Measurements from ENCODE around the gene ELMOD1.

Gene ELMOD1

DNA sequence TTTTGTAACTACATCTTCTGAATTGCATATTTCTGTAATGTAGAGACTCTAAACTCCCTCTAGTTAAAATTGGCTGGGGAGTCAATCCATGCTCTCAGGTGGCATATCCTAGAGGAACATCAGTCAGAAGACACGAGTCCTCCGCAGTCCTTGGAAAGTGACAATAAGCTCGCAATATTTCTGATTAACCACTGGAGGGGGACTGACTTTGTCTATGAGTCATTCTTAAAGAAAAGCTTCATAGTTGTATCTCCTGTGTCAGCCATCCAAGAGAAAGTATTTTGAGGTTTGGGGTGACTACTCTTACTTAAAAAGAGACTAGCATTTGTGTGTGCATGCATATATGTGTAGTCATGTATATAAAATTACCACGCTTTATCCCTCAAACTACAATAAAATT, 60.7 kb downstream of the ELMOD1 start:
- DNase-seq: peak; percentile 30

DNA sequence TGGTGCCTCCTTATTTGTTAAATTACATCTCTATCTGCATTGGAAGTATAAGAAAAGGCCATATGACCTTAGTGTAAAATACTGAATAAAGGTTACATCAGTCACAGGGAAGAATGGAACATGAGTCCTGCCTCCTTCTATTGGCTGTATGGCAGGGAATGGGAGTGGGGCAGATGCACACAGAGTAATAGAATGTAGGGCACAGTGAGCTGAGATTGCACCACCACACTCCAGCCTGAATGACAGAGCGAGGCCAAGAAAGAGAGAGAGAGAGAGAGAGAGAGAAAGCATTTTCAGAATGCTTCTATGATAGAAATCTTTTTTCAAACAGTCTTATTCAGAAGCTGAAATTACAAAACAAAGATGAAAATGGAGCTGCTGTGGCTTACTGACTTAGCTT, 62.1 kb downstream of the ELMOD1 start:
- DNase-seq: no peak

DNA sequence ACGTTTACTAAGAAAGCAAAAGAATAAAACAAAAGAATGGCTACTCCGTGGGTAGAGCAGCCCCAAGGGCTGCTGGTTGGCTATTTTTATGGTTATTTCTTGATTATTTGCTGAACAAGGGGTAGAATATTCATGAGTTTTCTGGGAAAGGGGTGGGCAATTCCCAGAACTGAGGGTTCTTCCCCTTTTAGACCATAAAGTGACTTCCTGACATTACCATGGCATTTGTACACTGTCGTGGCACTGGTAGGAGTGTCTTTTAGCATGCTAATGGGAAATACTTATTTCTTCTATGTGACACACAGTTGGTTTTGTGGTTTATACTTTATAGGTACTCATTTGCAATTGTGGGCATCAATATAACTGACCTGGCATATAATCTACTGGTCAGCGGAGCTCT, 64.7 kb downstream of the ELMOD1 start:
- DNase-seq: no peak

GRCh38 chr11:107659310-107659709, 68.4 kb downstream of the ELMOD1 start:
- no peak for DNase-seq

- no peak for DNase-seq
These were observed 69.1 kb downstream of the ELMOD1 start for GRCh38 chr11:107660066-107660465.

- DNase-seq: no peak
These were observed 70.7 kb downstream of the ELMOD1 start for GRCh38 chr11:107661656-107662055.

DNA sequence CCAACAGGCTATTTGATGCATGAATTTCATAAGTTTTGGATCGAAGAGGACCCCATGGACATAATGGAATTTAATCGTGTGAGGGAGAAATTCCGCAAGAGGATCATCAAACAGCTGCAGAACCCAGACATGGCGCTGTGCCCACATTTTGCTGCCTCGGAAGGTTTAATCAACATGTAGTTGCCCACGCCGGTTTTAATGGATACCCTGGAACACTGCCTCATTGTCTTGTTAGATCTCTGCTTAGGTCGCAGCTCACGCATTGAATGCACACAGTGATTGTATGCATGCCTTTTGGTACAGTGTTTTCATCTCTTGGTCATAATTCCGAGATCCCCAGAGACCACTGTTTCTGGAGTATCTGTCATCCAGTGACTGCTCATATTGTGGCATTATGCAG, 74.1 kb downstream of the ELMOD1 start:
- DNase-seq: no peak

DNA sequence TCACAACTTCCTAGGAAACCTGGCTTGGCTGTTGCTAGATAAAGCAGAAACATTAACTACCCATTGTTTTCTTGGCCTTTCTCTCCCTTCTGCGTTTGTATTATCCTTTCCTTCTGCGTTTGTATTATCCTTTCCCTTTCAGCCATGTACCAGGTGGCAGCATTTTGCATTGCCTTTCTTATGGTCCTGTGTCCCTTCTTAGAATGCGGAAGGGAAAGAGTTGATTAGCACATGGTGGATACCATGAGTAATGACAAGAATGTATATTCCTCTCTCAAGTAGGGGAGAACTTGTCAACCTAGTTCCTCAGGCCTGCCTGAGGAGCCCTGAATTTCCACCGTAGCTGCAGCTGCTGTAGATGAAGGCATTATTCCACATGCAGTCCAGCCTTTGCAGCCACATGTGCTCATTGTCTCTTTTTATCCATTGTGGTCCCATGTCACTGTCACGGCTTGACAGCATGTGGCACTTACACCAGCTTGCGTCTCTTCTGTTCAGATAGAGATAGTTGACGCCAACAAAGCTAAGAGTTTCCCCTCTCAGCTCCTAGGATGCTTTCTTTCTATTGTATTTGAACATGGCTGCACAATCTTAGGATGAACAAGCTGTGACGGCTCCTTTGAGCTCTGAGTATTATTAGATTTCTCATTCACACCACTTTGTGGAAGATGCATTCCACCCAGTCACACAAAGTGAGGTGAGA, 76.1 kb downstream of the ELMOD1 start:
- DNase-seq: no peak

DNA sequence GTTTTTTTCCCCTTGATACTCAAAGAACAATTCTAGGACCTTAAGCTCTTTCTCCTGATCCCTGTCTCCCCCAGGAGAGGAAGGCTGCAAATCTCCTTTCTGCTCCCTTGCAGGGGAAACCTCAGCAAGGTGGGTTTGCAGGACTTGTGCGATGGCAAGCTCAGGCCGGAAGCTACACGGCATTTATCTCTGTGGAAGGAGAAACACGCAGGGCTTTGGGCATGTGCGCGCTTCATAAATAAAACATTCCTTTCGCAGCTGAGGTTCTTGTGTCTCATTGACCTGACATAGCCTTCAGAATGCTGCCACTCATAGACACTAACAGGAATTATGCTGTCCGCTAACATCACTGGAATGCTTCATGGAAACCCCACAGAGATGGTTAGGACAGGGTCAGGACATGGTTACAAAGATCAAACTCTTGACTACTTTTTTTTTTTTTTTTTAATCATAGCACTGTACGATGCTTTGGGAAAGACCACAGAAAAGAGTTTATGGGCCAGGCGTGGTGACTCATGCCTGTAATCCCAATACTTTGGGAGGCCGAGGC, 78.3 kb downstream of the ELMOD1 start:
- DNase-seq: no peak

- peak; percentile 14 for DNase-seq
These were observed 79.1 kb downstream of the ELMOD1 start for GRCh38 chr11:107669893-107670601.

DNA sequence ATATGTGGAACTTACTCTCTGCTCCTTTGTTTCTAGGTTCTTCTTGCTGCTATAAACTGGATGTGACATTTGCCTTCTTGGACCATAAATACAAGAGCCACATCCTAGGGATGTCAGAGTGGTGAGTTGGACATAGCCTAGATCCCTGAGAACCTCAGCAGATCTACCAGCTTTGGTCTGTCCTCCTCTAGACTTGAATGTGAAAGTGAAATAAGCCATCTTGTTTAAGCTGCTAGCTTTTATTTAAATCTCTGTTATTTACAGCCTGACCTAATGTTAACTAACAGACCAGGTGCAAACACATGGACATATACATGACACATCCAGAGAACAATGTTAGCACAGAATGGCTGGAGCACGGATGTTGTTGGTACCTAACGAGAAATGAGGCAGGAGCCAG, 85.0 kb downstream of the ELMOD1 start:
- DNase-seq: no peak

DNA sequence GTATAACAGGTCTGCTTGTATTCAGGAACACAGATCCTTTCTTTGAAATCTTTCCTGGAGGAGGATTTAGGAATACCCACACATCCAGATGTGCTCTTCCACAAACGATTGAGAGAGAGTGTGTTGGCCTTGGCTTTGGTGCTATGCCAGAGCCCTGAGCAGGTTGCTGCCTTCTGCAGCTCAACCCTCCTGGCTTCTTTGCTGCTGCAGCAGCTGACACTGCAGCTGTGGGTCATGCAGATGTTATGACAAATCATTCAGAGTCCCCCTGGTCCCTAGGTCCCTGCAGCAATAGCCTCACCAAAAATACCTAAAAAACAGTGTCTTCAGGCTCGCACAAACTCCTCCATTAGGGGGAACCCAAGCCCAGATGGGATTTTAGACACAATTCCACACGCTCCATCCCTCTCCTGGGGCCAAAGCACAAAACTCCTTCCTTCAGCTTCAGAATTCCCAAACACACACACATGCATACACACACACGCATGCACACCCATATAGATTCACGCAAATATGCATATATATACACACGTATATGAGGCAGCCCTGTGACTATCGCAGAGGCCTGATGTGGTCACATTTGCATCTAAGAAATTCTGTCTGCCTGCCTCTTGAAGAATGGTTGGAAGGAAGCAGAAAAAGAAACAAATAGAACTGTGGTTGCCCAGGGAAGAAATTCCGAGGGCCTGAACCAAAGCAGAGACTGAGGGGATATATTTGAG, 85.5 kb downstream of the ELMOD1 start:
- no peak for DNase-seq

- no peak for DNase-seq
These were observed 87.1 kb downstream of the ELMOD1 start for GRCh38 chr11:107677924-107678631.

DNA sequence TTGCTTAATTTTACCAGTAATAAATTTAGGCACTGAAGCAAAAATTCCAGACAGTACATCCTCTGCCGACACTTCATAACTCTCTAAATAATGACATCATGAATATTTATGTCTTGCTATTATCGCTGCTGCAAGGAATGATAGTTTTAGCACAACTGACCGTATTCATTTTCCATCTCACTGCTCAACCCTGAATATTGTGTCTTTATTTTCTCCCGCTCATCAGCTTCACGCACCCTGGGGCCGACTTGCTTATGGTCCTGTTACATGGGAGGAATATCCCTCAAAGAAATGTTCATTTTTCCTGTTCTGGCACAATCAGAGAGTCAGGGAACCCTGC, 87.7 kb downstream of the ELMOD1 start:
- no peak for DNase-seq

GRCh38 chr11:107679255-107680024, 88.5 kb downstream of the ELMOD1 start:
- no peak for DNase-seq

DNA sequence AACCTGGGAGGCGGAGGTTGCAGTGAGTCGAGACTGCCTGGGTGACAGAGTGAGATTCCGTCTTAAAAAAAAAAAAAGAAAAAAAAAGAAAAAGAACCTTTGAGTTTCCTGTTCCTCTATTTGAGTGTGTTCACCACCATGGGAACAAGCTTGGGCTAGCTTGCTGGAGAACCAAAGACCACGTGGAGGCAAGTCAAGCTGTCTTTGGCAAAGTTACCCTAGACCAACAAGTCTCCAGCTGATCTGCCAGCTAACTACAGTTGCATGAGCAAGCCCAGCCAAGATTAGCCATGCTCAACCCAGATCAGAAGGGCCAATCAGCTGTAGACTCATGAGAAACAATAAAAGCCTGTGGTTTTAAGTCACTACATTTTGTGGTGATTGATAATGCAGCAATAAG, 91.2 kb downstream of the ELMOD1 start:
- no peak for DNase-seq

DNA sequence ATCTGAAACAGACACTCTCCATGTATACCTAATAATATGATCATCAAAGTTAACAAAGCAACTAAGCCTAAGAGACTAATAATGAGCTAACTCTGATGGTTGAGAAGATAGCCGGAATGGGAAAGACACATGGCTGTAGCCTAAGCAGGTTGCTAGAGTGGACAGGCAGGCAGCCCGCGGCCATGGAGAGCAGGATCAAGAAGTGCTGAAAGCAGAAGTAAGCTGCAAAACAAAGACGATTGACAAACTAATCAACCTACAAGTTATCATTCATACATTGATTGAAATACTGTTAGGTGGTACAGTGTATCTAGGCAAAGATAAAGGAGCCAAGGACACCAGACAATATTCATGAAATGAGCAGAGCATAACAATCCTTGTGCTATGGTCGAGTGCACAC, 91.6 kb downstream of the ELMOD1 start:
- DNase-seq: no peak

- DNase-seq: no peak
These were observed 92.1 kb downstream of the ELMOD1 start for GRCh38 chr11:107683061-107683460.

DNA sequence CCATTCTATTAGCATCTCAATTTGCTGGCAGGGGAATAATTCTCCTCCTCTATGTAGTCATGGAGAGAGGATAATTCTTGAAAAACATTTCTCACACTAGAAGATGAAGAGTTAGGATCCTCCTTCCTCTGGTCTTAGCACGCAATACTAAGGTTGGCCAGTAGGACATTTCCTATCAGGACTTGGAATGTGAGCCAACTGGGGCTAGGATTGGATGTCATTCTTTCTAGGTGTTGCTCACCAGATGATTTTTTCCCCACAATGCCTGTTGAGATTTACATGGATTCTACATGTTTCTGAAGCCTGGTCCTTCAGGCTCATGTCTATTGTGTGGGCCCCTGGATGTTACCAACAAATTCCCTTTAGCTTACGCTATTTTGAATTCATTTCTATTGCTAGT, 92.9 kb downstream of the ELMOD1 start:
- peak; percentile 43 for DNase-seq

GRCh38 chr11:107688322-107688918, 97.5 kb downstream of the ELMOD1 start:
- DNase-seq: no peak

GRCh38 chr11:107689317-107690202, 98.6 kb downstream of the ELMOD1 start:
- peak; percentile 74 for DNase-seq

All from NCI-H82 (cell line).